Stimulated activated CD4-positive, alpha-beta T cell treated with anti-CD3 and anti-CD28 coated beads, Interleukin-12 subunit alpha, Interleukin-12 subunit beta, amount 100 ng/mL, for 24 hours (primary cell): ENCODE results near the gene KBTBD13.
A peak's percentile ranks its signal among the peaks of the same experiment; 100 is the strongest.

Source experiments
- DNase-seq, 2 experiments: peaks; one replicate each; pipeline ENCODE4 v3.0.0-alpha.2; 2020; ENCODE audit warnings: low read depth in 2 of 2

The KBTBD13 gene

GRCh38 chr15:65051266-65051665, 25.3 kb upstream of the KBTBD13 start:
- DNase-seq, result no peak

- DNase-seq, result no peak
These were observed 23.6 kb upstream of the KBTBD13 start for GRCh38 chr15:65052956-65053355.

DNA sequence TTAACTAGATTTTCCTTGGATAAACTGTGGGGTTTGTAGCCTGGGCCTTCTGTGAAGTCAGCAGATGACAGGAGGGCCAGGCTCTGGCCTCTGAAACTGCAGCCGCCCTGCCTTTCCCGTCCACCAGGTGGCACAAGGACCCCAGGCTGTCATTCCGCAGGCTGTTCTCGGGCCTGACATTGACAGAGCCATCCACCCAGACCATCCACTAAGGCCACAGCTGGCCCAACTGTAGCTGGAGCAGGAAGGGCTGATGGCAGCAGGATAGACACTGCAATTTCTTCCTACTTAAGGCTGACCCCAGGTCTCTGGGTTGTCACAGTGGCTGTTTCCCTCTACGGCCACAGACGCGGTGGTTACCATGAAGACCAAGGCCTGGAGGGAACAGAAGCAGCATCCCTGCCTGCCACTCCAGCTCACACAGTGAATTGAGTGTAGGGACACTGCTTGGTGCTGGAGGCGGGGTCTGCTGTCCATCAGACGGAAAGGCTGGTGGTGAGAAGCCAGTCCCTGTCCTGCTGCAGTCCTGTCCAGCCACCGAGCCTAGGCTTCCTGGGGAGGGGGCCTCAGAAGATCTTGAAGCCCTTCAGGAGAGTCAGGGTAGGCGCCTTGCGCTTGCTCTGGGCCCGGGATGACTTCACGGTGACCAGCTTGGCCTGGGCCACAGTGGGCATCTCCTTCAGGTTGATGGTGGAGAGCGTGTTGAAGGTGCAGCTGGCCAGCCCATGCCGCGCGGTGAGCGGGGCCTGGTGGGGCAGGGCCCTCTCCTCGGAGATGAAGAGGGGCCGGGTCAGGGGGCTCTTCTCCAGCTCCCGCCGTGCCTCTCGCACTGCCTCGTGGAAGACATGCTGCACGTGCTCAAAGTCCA, 22.0 kb upstream of the KBTBD13 start:
- DNase-seq, result peak; percentile 24 to 53

DNA sequence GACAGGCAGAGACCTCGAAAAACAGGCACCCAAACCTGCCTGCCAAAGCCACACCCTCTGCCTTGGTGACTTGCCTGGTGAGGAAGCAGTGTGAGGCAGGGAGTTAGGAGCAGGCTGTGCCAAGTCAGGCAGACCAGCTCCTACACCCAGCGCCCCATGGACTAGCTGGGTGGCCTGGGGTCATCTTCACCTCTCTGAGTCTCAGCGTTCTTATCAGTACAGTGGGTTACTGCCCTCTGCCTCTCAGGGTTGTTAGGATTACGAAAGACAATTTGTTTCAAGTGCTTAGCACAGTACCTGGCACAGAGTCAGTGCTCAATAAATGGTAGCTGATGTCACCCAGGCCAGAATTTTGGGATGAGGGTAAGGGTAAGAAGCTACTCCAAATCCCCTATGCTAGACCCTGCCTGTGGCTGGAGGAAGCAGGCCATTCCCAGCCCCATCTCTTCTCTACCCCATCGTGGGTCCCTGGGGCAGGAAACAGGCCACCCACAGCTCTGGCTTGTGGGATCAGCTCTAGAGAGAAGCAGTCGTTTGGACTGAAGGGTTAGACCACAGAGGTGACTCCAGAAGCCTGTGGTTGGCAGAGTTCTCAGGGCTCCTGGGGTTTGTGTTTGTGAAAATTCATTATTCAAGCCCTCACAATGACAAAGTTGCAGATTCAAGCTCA, 21.2 kb upstream of the KBTBD13 start:
- DNase-seq, result no peak

- DNase-seq, result no peak
These were observed 20.4 kb upstream of the KBTBD13 start for GRCh38 chr15:65056106-65056505.

- DNase-seq, result no peak
These were observed 19.5 kb upstream of the KBTBD13 start for GRCh38 chr15:65056868-65057548.

- no peak for DNase-seq
These were observed 19.0 kb upstream of the KBTBD13 start for GRCh38 chr15:65057549-65057940.

DNA sequence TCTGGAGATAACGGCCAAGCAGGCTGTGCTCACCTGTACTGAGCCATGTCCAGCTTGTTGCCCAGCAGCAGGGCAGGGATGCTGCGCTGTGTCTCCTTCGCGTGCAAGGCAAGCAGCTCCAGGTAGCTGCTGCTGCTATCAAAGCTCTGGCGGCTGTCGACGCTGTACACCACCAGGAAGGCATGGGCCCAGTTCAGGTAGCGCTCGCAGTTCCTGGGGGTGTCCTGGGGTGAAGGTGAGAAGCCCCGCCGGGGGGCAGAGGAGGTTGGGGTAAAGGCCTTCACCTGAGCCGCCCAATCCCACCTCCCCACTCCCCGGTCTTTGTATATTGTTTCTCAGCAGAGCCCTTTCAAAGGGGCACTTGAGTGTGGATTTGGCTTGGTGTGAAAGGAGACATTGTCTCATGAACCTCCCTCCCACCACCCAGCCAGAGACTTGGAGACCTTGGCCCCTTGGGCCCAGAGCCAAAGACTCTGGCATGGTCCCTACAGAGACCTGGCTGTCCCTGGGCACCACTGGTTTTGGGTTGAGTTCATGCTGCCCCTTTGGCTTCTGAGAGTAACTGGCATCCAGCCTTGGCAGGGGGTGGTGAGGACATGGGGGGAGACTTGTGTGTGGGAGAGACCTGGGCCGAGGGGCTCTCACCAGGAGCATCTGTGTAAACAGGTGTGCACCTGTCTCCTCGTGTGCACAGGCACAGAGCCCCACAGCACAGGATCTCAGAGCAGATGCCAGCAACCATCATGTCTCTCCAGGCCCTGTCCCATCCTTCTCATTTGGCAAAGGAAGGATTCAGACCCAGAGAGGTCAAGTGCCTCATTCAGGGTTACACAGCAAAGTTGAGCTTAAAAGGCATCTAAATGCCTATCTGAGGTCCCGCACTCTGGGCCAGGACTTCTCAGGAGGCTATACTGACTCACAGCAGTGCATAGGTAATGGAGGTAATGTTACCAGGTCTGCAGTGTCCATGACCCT, 17.9 kb upstream of the KBTBD13 start:
- DNase-seq, result no peak

- DNase-seq, result no peak
These were observed 17.2 kb upstream of the KBTBD13 start for GRCh38 chr15:65059369-65059750.

DNA sequence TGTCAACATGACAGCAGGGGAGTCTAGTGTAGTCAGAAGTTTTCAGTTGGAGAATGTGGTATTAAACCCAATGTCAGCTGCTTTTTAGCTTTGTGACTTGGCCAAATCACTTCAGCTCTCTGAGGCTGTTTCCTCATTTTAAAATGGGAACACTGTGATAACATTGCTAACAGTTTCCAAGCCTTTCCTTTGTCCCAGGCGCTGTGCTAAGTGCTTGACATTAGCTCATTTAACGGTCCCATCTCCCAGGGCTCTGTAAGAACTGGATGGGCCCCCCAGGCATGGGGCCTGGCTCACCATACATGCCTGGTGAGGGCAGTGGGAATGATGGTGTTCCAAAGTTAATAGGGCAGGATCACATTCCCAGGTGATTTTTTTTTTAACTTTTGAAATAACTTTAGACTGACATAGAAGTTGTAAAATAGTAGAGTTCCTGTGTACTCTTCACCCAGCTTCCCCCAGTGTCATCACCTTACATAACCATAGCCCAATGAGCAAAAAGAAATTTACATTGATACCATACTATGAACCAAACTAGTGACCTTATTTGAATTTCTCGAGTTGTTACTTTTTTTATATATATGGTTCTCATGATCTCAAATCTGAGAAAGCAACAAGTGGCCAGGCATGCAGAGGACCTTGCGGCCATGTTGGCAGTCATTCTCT, 16.5 kb upstream of the KBTBD13 start:
- no peak for DNase-seq

DNA sequence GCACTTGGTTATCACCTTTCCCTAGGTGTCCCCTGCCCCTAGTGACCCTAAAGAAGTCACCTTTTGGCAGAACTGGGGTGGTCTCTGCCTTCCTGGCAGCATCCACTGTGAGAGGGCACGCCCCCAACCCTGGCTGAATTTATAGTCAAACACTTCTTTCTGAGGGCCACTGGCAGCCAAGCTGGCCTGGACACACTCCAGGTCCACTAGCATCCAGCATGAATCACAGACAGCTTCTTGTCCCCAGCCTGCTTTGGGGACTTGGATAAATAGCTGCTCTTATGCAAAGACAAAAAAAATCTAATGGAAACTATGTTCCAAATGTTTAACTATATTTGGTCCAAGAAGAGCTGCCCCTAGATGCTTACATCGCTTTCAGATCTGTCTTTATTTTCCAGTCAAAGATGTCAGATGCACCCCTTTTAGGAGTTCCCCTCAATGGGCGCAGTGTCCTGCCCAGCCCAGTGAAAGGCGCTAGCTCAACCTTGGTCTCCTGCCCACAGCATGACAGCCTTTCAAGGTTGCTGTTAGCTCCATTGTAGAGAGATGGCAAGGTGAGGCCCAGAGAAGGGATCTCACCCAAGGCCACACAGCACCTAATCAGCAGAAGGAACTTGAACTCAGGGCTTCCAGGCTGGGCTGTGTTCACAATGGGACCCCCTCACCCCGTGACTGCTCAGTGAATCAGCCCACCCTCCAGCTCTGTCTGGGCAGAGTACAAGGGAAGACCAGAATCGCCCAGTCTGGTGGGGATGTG, 15.7 kb upstream of the KBTBD13 start:
- no peak for DNase-seq

DNA sequence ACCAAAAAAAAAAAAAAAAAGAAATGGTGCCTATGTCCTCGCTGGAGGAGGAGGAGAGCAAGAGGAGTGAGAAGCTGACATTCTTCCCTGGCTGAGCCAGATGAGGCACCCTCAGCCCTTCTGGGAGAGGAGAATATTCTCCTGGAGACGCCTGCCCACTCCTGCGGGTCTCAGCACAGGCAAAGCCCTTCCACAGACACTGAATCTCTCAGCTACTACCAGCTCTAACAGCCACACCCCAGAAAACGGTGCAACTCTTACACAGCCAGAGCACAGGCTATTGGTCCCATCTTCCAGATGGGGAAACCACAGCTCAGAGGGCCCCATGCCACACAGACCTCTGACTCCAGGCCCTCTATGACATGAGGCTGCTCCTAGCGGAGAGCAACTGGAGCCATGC, 14.5 kb upstream of the KBTBD13 start:
- DNase-seq, result no peak

DNA sequence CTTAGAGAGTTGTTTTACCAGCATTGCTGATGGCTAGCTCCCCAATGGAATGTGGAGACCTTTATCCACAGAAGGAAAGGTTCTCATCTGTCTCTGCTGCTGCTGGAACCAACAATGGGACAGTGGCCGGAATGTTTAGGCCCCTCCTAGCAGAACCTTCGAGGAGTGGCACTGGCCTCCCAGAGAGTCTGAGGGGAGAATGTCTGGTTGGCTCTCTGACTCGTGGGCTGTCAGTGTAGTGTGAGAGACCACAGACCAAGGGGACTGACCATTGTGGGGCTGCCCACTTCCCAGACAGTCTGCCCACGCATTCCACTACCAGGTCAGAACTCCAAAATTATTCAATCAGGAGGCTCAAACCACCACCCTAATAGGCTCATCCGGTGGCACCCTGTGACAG, 13.8 kb upstream of the KBTBD13 start:
- DNase-seq, result no peak

- DNase-seq, result no peak
These were observed 10.4 kb upstream of the KBTBD13 start for GRCh38 chr15:65066001-65066634.

DNA sequence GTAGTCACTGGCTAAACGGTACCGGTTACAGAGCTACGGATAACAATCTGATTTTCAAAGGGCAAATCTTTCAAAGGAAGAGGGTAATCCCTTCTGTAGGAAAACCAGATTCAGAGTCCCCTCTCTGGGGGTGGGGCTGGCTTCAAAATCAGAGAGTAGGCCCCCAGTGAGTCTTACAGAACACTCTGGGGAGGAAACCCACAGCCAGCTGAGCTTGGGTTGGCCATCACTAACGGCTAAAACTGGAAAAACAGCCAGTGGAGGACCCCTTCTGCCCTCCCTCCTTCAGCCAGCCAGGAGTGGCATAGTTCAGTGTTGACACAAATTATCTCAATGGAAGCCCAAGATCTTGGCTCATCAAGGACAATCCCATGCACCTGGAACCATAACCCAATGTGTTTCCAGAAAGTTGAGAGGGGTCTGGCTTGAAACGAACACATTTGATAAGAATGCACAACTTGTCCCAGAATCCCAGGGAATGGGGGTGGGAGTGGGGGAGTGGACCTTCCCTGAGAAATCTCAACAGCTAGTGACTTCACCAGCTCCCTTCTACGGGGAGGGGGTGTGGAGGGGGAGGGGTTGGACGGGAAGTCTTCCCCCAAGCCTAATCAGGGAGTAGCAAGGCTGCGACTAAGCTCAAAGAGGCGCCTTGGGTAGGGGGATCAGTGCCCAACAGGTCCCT, 9.8 kb upstream of the KBTBD13 start:
- no peak for DNase-seq

GRCh38 chr15:65067317-65067644, 9.3 kb upstream of the KBTBD13 start:
- no peak for DNase-seq

- DNase-seq, result no peak
These were observed 8.7 kb upstream of the KBTBD13 start, which contains the start of gene RASL12 for GRCh38 chr15:65067645-65068402. Gene RASL12 (minus strand): TSS chr15:65067991. CDS start chr15:65067835, 156 bp downstream.

GRCh38 chr15:65068403-65068788, 8.2 kb upstream of the KBTBD13 start:
- DNase-seq, result no peak
